EH (cell line): ENCODE measurements around the gene ERO1B.

ENCODE experiments used
- DNase-seq: peaks from one replicate; pipeline ENCODE4 v3.0.0-alpha.2; 2015; ENCODE audit warnings: low read depth

ERO1B gene

DNA sequence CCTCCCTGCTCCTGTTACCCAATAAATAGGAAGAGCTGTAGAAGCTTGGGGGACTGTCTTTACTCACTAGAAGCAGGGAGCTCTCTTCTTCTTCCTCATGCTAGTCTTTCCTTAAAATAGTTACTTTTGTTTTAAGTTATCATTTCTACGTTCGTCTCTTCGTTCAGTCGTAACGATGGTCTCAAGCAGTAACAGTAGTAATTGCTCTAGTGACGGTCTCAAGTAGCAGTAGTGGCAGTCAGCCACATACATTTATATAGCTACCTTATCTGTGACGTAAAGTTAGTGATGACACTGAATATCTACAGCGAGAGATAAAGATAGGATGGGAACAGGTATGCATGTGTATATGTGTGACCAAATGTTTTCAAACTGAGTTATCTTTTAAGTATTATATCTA lies 15.4 kb upstream of the ERO1B start:
- no peak for DNase-seq

DNA sequence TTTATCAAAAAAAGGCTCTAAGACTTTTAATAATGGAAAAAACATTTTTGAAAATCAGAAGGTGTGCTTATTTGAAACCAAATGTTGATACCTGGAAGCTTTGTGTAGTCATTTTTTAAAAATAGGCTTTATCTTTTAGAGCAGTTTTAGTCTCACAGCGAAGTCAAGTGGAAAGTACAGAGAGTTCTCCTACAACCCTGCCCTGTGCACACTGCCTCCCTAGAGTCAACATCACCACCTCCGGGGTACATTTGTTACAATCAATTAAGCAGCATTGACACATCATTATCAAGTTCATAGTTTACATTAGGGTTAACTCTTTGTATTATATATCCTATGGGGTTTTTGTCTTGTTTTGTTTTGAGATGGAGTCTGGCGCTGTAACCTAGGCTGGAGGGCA lies 10.7 kb upstream of the ERO1B start:
- no peak for DNase-seq

DNA sequence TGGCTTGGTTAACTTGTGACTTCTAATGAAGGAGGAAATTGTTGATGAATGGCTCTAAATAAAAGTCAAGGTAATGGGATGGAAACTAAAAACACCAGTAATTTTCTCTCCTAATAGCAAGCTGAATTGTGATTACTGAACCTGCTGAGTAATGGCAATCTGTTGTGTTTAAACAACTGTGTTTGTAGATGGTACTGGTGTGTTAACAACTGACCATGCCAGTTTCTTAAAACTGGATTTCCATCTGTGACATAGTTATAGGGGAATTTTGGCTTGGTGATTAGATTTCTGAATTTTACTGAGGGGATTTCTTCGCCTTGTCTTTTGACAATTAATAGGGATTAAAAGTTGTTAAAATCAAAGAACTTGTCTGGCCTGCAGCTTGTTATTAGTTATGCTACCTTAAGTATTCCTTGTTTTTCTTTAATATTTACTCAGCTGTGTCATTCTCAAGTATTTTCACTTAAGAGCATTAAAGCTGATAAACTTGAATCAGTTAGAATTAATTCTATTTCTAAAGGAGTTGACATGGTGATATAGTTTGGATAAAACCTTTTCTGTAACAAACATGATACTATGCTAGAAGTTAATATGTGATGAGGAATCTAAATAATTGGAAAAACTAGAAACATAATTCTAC lies 7.9 kb upstream of the ERO1B start:
- DNase-seq: no peak

DNA sequence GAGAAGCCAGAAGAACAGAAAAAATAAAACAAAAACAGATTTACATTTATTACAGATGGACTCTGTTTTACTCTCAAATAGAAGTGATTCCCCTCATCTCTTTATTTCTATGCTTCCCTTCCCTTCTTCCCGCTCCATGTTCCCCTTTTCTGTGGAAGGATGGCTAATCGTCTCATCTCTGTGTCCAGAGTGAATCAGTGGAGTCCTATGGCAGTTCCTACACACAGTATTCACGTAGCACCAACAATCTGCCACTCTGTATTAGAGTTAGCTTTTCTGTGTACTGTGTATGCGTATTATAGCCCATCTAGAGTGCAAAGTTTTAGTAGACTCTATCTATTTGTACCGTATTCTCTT lies 6.8 kb upstream of the ERO1B start:
- DNase-seq: no peak

DNA sequence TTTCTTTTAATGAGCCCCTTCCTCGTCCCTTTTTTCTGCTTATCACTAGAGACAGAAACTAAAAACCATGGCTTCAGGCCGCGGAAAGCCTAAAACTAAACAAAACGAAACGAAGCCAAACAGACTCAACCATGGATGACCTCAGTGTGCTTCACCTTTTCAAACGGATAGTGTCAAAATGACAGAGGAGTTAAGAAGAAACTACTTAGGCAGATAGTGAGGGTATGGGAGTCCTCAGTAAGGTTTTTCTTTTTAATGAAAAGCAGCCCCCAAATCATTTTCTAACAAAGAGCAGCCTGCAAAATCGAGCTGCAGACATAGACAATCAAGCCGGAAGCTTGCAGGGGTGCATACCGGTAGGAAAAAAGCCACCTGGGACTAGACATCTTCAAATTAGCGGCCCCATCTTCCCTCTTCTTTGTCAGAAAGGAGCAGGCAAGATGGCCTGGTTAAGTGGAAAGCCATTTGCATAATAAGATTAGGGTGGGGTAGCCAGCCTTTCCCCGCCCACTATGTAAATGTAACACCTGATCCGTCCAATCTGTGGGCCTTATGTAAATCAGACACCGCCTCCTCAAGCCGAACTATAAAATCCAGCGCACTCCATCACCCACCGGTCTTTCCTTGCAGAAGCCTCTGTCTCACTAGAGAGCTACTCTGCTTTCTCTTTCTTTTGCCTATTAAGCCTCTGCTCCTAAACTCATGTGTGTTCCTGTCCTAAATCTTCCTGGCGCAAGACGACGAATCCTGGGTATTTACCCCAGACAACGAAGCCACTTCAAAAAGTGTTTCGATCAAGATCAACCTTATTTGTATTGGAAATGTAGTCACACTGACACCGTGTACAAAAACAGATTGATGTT lies 6.2 kb upstream of the ERO1B start:
- DNase-seq: peak; percentile 74

DNA sequence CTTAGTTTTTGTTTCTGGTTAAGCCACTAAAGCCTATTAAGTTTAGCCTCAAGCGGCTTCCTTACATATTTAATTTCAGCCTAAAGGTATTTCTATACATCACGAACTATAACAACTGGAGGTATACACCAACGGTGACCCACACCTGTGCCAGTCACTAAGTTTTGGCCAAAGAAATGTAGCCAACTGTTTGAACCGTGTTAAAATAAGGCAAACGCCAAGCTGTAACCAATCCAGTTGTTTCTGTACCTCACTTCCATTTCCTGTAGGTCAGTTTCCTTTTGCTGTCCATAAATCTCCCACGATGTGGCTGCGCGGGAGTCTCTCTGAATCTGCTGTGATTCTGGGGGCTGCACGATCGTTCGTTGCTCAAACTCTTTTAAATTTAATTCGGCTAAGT lies 5.6 kb upstream of the ERO1B start:
- DNase-seq: no peak

DNA sequence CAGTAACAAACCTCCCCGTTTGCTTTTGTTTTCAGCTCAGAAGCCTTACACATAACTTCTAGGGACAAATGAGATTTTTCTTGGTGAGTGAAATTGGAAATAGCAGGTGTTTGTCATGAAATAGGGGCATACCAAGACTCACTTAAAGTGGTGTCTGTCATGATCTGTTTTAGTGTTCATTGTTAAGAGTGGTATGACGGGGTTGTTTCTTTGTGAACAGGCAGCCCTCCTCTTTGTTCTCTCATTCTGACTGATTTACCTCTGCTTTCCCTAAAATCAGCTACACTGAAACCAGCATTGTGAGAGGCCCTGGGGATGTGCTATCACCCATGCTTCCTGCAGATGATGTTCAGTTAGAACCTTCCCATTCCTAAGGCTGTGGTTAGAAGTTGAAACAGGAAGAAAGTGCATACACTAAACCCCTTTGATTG lies 2.5 kb upstream of the ERO1B start:
- DNase-seq: no peak

DNA sequence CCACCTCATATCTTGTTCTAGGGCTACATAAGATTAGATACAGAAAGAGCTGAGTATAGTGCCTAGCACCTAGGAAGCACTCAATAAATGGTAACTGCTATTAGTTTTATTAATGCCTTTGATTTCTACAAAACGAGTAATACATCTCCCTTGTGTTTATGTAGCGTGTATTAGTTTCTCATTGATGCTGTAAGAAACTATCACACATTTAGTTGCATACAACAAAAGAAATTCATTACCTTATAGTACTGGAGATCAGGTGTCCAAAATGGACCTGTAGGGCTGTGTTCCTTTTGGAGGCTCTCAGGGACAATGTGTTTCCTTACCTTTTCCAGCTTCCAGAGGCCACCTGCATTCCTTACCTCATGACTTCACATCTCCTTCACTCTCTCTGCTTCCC lies 961 bp upstream of the ERO1B start:
- no peak for DNase-seq

DNA sequence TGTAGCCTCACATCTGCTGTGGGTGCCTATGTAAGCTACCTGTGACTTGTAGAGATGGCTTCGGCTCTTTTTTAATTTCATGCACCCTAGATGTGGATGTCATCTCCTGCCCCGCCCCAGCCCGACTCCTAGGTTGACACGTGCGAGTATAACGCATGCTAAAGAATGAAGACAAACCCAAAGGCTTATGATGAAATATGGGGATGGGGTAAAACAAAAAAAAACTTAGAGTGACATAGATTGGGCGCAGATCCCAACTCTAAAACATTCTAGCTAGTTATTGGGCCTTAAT lies 613 bp upstream of the ERO1B start:
- DNase-seq: no peak

DNA sequence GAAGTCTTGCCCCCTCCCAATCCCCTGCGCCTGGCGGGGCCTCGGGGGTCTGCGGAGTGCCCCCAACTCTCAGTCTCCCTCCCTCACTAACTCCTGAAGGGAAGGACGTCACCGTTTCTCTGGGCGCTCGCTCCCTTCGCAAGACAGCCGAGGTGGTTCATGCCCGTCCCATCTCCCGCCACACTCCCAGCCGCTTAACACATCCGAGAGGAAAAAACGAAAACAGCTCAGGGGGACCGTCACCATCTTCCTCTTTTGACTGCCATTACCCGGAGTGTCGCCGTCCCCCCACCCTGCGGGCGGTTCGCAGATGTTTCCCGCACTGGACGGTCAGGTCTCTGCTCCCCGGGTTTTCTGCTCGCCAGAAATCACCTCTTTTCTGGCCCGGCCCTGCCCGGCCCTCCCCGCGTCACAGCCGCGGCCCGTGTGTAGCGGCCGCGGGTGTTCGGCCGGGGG lies 532 bp downstream of the ERO1B start:
- peak; percentile 45 for DNase-seq

DNA sequence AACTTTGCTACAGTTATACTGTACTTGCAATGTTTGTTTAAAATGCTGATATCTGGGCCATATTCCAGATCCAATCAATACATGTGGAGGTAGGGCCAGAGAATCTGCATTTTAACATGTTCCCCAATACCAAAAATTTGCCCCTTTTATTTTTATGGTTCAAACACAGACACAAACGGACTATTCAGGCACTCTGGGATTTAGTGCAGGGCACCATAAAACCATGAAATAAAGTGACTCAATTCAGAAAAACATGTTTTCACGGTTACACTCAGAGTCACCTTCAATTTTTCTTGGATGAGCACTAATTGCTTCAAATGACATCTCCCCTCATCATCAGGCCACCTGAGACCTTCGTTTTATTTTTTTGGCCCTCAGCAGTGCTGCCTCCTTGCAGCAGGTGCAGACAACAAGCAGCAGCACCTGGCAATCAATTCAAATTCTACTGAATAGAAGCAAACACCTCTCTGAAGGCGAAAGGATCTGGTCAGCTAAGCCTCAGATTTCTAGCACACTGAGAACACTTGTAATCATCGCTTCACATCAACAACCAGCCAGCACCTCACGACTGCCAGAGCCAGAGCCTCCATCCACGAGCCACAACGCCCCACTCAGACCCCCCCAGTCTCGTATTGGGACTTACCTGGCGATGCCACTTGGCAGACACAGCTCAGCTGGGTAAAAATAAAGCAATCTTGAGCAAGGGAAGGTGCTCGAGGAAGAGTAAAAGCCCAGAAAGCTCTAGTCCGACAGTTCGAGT lies 1.1 kb downstream of the ERO1B start:
- no peak for DNase-seq

DNA sequence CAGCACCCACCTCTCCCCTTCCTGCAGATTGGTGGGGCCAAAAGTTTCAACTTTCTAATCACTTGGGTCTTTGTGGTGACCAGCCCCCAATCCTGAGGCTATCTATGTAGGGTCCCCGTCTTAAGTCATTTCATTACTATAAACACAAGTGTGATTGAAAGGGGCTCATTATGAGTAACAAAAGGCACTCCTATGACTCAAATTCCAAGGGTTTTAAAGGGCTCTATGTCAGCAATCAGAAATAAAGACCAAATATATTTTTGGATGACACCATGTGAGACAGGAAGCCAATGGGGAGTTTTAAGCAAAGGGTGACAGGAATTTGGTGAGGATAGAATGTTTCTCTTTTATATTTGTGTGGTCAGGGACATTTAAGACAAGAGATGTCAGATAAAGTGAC lies 6.2 kb downstream of the ERO1B start:
- DNase-seq: no peak

DNA sequence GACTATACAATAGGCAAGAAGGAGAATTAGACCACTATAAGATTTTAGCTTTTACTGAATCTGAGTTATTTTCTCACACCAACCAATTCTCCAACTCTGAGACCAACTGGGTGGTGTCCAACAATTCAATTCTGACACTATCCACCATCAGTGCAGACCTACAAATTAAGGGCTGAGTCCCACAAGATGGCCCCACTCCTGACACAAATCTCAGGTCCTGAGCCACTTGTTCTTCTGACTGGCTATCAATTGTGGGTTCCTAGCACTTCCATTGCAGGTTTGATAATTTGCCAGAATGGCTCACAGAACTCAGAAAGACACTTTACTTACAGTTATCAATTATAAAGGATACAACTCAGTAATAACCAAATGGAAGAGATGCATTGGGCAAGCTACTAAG lies 6.7 kb downstream of the ERO1B start:
- no peak for DNase-seq

DNA sequence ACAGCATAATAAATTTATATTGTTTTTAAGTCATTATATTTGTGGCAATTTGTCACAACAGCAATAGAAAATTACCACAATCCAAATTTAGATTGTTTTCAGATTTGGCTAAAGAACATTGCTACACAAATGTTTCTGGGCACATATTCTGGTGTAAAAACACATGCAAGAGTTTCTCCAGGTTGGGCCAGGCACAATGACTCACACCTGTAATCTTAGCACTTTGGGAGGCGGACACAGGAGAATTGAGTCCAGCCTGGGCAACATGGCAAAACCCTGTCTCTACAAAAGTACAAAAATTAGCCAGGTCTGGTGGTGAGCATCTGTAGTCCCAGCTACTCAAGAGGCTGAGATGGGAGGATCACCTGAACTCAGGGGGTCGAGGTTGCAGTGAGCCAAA lies 8.4 kb downstream of the ERO1B start:
- no peak for DNase-seq

DNA sequence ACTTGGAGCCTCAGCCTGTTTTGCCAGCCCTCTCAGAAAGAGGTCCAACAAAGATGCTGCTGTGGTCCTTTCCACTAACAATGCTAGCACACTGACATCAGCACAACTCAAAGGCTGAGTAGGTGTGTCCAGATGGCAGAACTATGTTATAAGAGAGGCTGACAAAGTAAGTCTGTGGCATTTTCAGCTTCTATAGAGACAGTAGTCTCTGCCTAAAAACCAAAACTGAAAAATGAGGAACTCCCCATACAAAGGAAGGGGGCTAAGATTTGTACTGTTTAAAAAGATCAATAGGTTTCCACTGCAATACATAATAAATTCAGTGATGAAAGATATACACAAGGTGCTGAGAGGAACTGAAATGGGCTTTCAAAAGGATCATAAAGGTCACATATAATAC lies 12.3 kb downstream of the ERO1B start:
- DNase-seq: no peak

DNA sequence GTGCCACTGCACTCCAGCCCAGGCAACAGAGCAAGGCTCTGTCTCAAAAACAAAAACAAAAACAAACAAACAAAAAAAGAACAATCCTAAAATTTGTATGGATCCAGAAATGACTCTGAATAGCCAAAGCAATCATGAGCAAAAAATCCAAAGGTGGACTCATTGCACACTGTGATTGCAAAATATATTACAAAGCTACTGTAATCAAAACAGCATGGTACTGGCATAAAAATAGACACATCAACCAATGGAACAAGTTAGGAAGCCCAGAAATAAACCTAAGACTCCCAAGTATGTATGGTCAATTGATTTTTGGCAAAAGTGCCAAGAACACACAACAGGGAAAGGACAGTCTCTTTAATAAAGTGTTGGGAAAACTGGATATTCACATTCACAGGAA lies 19.9 kb downstream of the ERO1B start:
- no peak for DNase-seq

DNA sequence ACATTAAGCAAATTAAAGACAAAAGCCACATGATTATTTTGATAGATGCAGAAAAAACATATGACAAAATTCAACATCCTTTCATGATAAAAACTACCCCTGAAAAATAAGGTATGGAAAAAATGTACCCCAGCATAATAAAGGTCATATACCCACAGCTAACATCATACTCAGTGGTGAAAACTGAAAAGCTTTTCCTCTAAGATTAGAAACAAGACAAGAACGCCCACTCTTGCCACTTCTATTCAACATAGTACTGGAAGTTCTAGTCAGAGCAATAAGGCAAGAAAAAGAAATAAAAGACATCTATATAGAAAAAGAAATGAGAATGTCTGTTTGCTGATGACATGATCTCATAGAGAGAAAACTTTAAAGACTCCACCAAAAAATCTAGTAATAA lies 20.7 kb downstream of the ERO1B start:
- no peak for DNase-seq

DNA sequence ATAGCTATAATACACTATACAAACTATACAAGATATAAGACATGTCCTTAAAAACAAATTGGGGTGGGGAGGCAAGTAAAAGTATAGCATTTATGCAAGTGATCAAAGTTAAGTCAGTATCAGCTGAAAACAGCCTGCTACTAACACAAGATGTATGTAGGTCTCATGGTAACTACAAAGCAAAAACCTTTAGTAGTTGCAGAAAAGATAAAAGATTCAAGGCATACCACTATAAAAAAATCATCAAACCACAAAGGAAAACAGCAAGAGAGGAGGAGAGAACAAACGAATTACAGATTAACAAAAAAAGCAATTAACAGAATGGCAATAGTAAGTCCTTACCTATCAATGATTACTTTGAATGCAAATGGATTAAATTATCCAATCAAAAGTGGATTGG lies 22.7 kb downstream of the ERO1B start:
- DNase-seq: no peak

DNA sequence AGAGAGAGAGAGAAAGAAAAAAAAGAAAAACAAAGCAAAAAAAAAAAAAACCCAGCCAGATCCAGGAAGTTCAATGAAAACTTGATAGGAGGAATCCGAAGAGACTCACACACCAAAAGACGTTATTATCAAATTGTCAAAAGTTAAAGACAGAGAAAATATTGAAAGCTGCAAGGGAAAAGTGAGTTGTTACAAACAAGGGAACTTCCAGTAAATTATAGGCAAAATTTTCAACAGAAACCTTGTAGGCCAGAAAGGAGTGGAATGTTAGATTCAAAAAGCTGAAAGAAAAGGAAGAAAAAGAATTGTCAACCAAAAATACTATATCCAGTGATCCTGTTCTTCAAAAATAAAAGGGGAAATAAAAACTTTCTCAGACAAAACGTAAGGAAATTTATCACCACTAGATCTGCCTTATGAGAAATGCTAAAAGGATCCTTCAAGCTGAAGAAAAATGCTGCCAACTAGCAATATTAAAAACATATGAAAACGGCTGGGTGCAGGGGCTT lies 23.6 kb downstream of the ERO1B start:
- no peak for DNase-seq

DNA sequence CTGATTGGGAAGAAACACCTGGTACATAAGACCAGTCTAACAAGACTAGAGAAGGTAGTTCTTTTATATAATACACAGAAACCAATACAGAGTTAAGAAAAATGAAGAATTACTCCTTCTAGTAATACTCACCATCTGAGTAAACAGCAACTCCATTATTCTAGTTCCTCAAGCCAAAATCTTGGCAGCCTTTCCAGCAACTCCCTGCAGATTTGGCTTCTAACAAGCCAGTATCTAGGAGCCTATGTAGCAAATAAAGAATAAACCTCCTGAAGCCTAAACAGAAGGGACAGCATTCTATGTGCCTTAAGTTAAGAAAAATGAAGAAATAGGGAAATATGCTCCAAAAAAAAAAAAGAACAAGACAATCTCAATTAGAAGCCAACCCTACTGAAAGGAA lies 24.5 kb downstream of the ERO1B start:
- DNase-seq: no peak

DNA sequence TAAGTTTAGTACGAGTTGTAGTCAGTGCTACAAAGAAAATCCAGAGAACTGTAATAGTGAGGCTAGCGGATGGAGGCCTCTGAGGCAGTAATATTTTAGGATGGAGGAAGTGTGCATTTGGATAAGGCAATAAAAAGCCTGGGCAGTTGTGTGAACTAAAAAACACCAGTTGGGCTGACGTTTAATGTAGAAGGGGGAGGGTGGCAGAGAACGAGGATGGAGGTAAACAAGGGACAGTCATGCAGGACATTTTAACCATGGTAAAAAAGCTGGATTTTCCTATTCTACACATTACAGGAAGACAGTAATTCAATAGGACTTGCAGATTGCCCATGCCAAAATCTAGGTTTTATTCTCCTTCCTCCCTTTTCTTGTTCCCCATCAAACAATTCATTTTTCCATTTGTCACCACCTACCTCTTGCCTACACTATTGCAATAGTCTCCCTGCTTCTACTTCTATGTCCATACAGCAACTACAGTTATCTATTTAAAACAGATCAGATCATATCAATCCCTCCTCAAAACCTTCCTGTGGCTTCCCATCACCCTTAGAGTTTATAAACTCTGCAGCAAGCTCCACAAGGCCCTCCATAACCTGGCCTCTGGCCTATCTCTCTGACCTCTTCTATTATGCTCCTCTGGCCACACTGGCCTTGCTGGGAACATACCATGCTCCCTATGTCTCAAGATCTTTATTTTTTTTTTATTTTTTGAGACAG lies 27.7 kb downstream of the ERO1B start:
- DNase-seq: no peak

DNA sequence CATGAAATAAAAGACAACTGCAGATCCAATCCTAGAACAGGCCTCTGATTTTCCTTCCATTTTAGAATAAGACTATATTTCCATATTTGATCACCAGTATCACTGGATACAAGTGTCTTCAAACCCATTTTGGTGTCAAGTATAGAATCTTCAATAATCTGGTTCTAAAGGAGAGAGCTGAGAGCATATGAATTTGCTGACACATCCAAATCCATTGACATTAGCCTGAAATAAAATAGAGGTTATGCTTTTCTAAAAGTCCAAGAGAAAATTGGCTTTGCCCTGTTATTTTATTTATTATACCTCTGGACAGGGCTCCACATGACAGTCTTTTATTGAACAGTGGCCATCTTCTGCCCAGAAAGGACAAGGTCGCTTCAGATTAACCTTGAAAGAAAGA lies 28.6 kb downstream of the ERO1B start:
- DNase-seq: no peak
